Measurements from ENCODE around the gene LMNTD2. TPM values are rescaled to one million over a fixed set of nuclear protein-coding genes. Genes with fewer than 3 reads are reported as not detected.

Gene LMNTD2
- total and polyA plus RNA-seq, 4 experiments from 2014 or later = 0.94 to 8.1 (median 4.2) TPM

DNA sequence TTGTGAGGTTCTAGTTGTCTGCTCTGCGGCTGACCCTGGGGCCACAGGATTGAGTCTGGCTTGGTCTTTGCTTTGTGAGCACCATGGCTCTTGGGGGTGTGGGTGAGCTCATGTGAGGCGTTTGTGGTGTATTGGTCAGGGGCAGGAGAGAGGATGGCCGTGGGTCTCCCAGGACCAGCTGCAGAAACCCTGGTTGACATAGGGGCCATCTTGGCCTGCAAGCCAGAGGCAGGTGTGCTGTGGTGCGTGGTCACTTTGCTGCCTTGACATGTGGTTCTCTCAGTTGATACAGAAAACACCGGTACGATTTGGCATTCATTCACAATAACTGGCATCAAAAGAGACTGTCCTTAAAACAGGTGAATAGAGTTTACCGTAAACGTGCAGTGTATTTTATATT lies 27.0 kb upstream of the LMNTD2 start:
- POLR2A ChIA-PET (ENCODE audit: partially characterized antibody) = interaction anchor here (0.7 to 2.3 kb wide), 8 partner anchors 10 to 108 kb away, joined by 3 to 18 read pairs (median 5); partner anchors contain the start of genes PHRF1 and TMEM80
- peaks cover 0 to 4% (median 0%) of the 10 kb centered on the region in 8 donors for H3K9me3 Mint-ChIP-seq
- H3K36me3 Mint-ChIP-seq = peaks cover 24 to 55% of the 10 kb centered on the region in 2 donors

DNA sequence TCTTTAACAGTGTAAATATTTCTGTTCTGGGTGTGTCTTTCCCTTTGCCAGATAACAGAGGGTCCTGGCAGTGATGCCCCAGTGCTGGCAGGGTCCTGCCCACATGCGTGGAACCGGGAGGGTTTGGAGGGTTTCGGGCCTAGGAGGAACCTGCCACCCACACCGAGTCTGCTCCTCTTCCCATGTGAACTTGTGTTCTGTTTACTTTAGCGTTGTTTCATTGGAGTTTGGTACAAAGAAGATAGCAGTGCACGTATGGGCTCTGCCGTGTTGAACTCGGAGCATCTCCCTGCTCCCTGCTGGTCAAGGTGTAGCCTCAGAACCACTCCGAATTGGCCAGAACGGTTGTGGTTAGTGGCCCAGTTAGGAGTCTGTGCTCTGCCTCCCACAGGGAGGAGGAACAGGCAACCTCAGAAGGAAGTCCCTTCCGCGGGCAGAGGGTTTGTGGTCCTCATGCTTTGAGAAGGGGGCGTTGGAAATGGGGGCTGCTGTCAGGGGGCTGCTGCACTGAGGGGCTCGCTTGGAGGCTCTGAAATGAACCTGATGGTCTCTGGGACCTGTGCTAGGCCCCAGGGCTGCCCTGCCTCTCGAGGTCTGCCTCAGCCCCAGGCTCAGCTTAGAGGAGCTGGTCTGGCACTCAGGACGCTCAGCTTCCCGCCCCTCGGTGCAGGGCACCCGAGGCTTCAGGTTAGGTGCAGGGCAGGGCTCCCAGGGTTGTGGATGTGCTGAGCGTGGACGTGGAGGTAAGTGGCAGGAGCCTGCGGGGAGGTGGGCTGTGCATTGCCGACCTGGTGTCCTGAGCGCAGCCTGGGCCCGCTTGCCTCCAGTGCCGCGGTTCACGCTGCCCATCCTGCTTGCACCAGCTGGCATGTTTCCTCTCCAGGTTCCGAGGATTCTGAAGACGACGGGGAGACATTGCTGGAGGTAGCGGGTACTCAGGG lies 26.1 kb upstream of the LMNTD2 start:
- no peak overlapping the region for H3K4me3 ChIP-seq (ENCODE audit: low read length in 2 of 2)
- peaks cover 53% of the 10 kb centered on the region for H3K36me3 ChIP-seq (ENCODE audit: insufficient read depth, low read length)
- H3K27ac ChIP-seq (ENCODE audit: low read depth, low read length) = peak overlapping the region; percentile 41
- H3K27me3 ChIP-seq (ENCODE audit: insufficient read depth, low read length) = no peaks in the 10 kb centered on the region
- H3K4me1 ChIP-seq (ENCODE audit: insufficient read depth, low read length) = peaks cover 21% of the 10 kb centered on the region
- peaks cover 23 to 53% of the 10 kb centered on the region in 2 donors for H3K36me3 Mint-ChIP-seq
- DNase-seq = peak in 1 of 5 donors; percentile 2
- peaks cover 12 to 29% (median 17%) of the 10 kb centered on the region in 4 donors for H3K4me1 Mint-ChIP-seq
- peaks cover 0 to 4% (median 0%) of the 10 kb centered on the region in 8 donors for H3K9me3 Mint-ChIP-seq
- intact Hi-C loops (cut with micrococcal nuclease) = no loop called here
- ChIA-PET CTCF (ENCODE audit: partially characterized antibody) (no interaction called here), POLR2A (ENCODE audit: partially characterized antibody) (interaction anchor here (0.7 to 2.2 kb wide), 7 partner anchors 11 to 109 kb away, joined by 3 to 18 read pairs (median 5); partner anchors contain the start of genes PHRF1 and TMEM80)
- no peaks in the 10 kb centered on the region for H3K27me3 Mint-ChIP-seq
- H3K27ac Mint-ChIP-seq = peak overlapping the region in 6 of 7 donors; percentile 42 to 98 (median 60)
- H3K9me3 ChIP-seq (ENCODE audit: control insufficient read depth in 1 of 2, low read length in 2 of 2) = no peaks in the 10 kb centered on the region
- peak overlapping the region in 1 of 8 donors; percentile 12 for H3K4me3 Mint-ChIP-seq

More for the DNA sequence above, 27.0 kb upstream of the LMNTD2 start:
- H3K4me3 Mint-ChIP-seq = peak overlapping the region in 4 of 8 donors; percentile 44 to 76 (median 70)
- Histone ChIP-seq H3K4me1 (ENCODE audit: insufficient read depth, low read length) (peaks cover 21% of the 10 kb centered on the region), H3K27me3 (ENCODE audit: insufficient read depth, low read length) (no peaks in the 10 kb centered on the region), H3K27ac (ENCODE audit: low read depth, low read length) (peak overlapping the region; percentile 41), H3K4me3 (ENCODE audit: low read length in 2 of 2) (no peak overlapping the region), H3K9me3 (ENCODE audit: control insufficient read depth in 1 of 2, low read length in 2 of 2) (no peaks in the 10 kb centered on the region), H3K36me3 (ENCODE audit: insufficient read depth, low read length) (peaks cover 53% of the 10 kb centered on the region)
- no peaks in the 10 kb centered on the region for H3K27me3 Mint-ChIP-seq
- CTCF ChIA-PET (ENCODE audit: partially characterized antibody) = interaction anchor here (1.6 kb wide), 1 partner anchor 12 kb away, joined by 4 read pairs; the partner anchor contains the start of gene PHRF1
- H3K4me1 Mint-ChIP-seq = peaks cover 12 to 25% (median 16%) of the 10 kb centered on the region in 4 donors
- no peak for DNase-seq
- intact Hi-C loops (cut with micrococcal nuclease) = no loop called here
- peak overlapping the region; percentile 91 to 99 (median 98) for H3K27ac Mint-ChIP-seq

DNA sequence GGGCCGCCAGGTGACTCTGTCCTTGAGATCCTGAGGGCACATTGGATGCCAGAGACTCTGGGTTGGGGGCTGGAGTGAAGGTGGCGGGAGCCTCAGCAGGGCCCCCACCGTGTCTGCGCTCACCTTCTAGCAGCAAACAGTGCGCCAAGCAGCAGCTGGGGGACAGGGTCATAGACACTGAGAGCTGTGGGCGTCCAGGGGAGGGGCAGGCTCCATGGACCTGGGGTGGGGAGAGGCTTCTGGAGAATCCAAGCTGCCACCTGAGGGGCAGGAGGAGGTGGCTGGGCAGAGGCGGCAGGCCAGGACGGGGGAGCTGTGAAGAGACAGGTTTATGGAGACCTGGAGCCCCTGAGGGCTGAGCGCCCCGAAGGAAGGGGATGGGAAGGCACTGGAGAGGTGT lies 23.7 kb upstream of the LMNTD2 start:
- H3K4me3 ChIP-seq (ENCODE audit: low read length in 2 of 2) = no peak overlapping the region
- CTCF ChIA-PET (ENCODE audit: partially characterized antibody) = no interaction called here
- DNase-seq = peak in 1 of 5 donors; percentile 34
- H3K27ac Mint-ChIP-seq = peak overlapping the region in 1 of 7 donors; percentile 12
- peaks cover 33% of the 10 kb centered on the region for H3K4me1 ChIP-seq (ENCODE audit: insufficient read depth, low read length)
- peaks cover 0 to 2% (median 0%) of the 10 kb centered on the region in 8 donors for H3K9me3 Mint-ChIP-seq
- peaks cover 26 to 50% (median 27%) of the 10 kb centered on the region in 4 donors for H3K4me1 Mint-ChIP-seq
- peaks cover 35% of the 10 kb centered on the region for H3K36me3 ChIP-seq (ENCODE audit: insufficient read depth, low read length)
- no peak overlapping the region for H3K4me3 Mint-ChIP-seq
- POLR2A ChIA-PET (ENCODE audit: partially characterized antibody) = interaction anchor here (0.5 to 1.5 kb wide), 2 partner anchors 9 to 72 kb away, joined by 3 to 7 read pairs; partner anchors contain the start of gene PHRF1
- no peak overlapping the region for H3K27ac ChIP-seq (ENCODE audit: low read depth, low read length)
- intact Hi-C loops (cut with micrococcal nuclease) = no loop called here
- H3K27me3 ChIP-seq (ENCODE audit: insufficient read depth, low read length) = no peaks in the 10 kb centered on the region
- H3K9me3 ChIP-seq (ENCODE audit: control insufficient read depth in 1 of 2, low read length in 2 of 2) = no peaks in the 10 kb centered on the region
- H3K36me3 Mint-ChIP-seq = peaks cover 17 to 39% of the 10 kb centered on the region in 2 donors
- H3K27me3 Mint-ChIP-seq = no peaks in the 10 kb centered on the region

DNA sequence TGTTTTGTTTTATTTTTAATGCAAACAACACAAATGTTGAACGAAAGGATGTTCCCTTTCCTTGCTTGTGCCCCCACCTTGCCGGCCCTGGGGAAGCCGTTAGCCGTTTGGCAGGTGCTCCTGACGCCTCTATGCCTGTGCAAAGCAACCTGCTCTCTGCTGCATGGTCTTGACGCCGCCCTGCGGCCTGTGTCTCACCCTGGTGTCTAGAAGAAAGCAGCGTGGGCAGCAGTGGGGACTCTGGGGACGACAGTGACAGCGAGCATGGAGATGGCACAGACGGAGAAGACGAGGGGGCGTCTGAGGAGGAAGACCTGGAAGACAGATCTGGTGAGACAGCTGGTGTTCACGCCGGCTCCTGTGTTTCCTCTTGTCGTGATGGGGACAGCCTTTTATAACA lies 21.2 kb upstream of the LMNTD2 start:
- no peak overlapping the region for H3K27ac Mint-ChIP-seq
- H3K4me3 Mint-ChIP-seq = peak overlapping the region in 1 of 8 donors; percentile 24
- H3K4me1 ChIP-seq (ENCODE audit: insufficient read depth, low read length) = peaks cover 41% of the 10 kb centered on the region
- peaks cover 29 to 56% (median 35%) of the 10 kb centered on the region in 4 donors for H3K4me1 Mint-ChIP-seq
- no peak overlapping the region for H3K27ac ChIP-seq (ENCODE audit: low read depth, low read length)
- peaks cover 0 to 2% (median 0%) of the 10 kb centered on the region in 8 donors for H3K9me3 Mint-ChIP-seq
- no peaks in the 10 kb centered on the region for H3K27me3 Mint-ChIP-seq
- ChIA-PET CTCF (ENCODE audit: partially characterized antibody) (interaction anchor here (0.5 kb wide), 1 partner anchor 167 kb away, joined by 3 read pairs; no protein-coding TSS in a partner anchor), POLR2A (ENCODE audit: partially characterized antibody) (no interaction called here)
- H3K36me3 Mint-ChIP-seq = peaks cover 7 to 23% of the 10 kb centered on the region in 2 donors
- DNase-seq = peak in 1 of 5 donors; percentile 1
- H3K36me3 ChIP-seq (ENCODE audit: insufficient read depth, low read length) = peaks cover 25% of the 10 kb centered on the region
- H3K4me3 ChIP-seq (ENCODE audit: low read length in 2 of 2) = no peak overlapping the region
- no peaks in the 10 kb centered on the region for H3K9me3 ChIP-seq (ENCODE audit: control insufficient read depth in 1 of 2, low read length in 2 of 2)
- no peaks in the 10 kb centered on the region for H3K27me3 ChIP-seq (ENCODE audit: insufficient read depth, low read length)
- intact Hi-C loops (cut with micrococcal nuclease) = no loop called here

DNA sequence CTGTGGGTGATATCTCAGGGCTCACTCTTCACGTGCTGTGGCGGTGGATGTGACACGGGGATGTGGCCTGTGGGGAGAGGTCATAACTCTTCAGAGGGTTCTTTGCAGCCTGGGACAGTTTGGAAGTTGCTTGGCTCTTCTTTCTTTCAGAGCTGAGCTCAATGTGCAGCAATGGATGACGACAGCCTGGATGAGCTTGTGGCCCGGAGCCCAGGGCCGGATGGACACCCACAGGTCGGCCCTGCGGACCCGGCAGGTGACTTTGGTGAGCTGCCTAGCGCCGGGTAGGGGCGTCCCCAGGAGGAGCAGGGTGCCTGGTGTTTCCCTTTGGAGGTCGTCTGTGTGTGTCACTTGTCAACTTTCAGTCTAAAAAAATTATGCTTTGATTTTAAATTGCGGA lies 20.8 kb upstream of the LMNTD2 start:
- no peak overlapping the region for H3K4me3 ChIP-seq (ENCODE audit: low read length in 2 of 2)
- Mint-ChIP-seq H3K27me3 (no peaks in the 10 kb centered on the region), H3K27ac (peak overlapping the region in 2 of 7 donors; percentile 29 to 30), H3K4me1 (peaks cover 28 to 52% (median 34%) of the 10 kb centered on the region in 4 donors), H3K36me3 (peaks cover 7 to 20% of the 10 kb centered on the region in 2 donors), H3K4me3 (peak overlapping the region in 3 of 8 donors; percentile 2 to 18 (median 9)), H3K9me3 (peaks cover 0 to under 1% (median 0%) of the 10 kb centered on the region in 8 donors)
- no peak for DNase-seq
- no peak overlapping the region for H3K27ac ChIP-seq (ENCODE audit: low read depth, low read length)
- peaks cover 37% of the 10 kb centered on the region for H3K4me1 ChIP-seq (ENCODE audit: insufficient read depth, low read length)
- intact Hi-C loops (cut with micrococcal nuclease) = no loop called here
- H3K36me3 ChIP-seq (ENCODE audit: insufficient read depth, low read length) = peaks cover 21% of the 10 kb centered on the region
- CTCF ChIA-PET (ENCODE audit: partially characterized antibody) = interaction anchor here (0.5 kb wide), 1 partner anchor 168 kb away, joined by 3 read pairs; no protein-coding TSS in a partner anchor
- POLR2A ChIA-PET (ENCODE audit: partially characterized antibody) = no interaction called here
- H3K9me3 ChIP-seq (ENCODE audit: control insufficient read depth in 1 of 2, low read length in 2 of 2) = no peaks in the 10 kb centered on the region
- no peaks in the 10 kb centered on the region for H3K27me3 ChIP-seq (ENCODE audit: insufficient read depth, low read length)

DNA sequence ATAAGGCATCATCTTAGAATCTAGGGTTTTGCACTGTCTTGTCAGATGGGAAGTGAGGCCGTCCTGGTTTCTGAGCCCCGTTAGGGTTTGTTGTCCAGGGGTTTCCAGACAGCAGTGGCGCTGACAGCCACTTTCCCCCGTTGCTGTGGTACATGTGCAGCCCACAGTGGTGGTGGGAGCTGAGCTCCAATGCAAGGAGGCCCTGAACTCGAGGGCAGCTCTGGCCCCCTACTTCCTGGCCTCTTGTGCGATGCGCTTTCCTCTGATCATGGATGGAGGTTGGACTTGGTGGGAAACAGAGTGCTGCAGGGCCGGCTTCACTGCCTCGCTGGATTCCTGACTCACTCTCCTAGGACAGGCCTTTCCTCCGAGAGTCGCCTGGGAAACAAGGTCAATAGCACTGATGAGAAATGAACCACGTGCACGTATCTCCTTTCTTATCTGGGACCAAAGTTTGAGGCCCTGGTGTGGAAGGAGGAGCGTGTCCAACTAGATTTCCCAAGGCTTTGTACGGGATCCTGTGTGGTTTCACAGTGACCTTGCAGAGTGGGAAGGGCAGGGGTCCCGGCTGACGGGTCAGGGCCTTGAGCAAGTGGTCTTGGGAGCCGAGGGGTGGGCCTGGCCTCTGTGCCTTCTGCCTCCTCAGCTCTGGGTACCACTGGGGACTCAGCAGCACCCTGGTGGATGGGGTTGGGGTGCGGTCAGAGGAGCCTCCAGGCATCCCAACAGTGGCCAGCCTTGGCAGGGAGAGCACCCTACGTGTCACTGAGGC lies 19.5 kb upstream of the LMNTD2 start:
- H3K36me3 Mint-ChIP-seq = peaks cover 7 to 18% of the 10 kb centered on the region in 2 donors
- peaks cover 19% of the 10 kb centered on the region for H3K36me3 ChIP-seq (ENCODE audit: insufficient read depth, low read length)
- H3K4me1 ChIP-seq (ENCODE audit: insufficient read depth, low read length) = peaks cover 40% of the 10 kb centered on the region
- H3K9me3 Mint-ChIP-seq = no peaks in the 10 kb centered on the region
- no peaks in the 10 kb centered on the region for H3K9me3 ChIP-seq (ENCODE audit: control insufficient read depth in 1 of 2, low read length in 2 of 2)
- ChIA-PET POLR2A (ENCODE audit: partially characterized antibody) (interaction anchor here (1.6 kb wide), 1 partner anchor 19 kb away, joined by 3 read pairs; no protein-coding TSS in a partner anchor), CTCF (ENCODE audit: partially characterized antibody) (no interaction called here)
- peak overlapping the region in 5 of 8 donors; percentile 36 to 64 (median 53) for H3K4me3 Mint-ChIP-seq
- peaks cover 26 to 51% (median 37%) of the 10 kb centered on the region in 4 donors for H3K4me1 Mint-ChIP-seq
- peak overlapping the region in 1 of 7 donors; percentile 43 for H3K27ac Mint-ChIP-seq
- DNase-seq = peak in 1 of 5 donors; percentile 24
- intact Hi-C loops (cut with micrococcal nuclease) = no loop called here
- no peak overlapping the region for H3K27ac ChIP-seq (ENCODE audit: low read depth, low read length)
- H3K27me3 Mint-ChIP-seq = peaks cover 0 to 4% of the 10 kb centered on the region in 2 donors
- H3K27me3 ChIP-seq (ENCODE audit: insufficient read depth, low read length) = no peaks in the 10 kb centered on the region
- H3K4me3 ChIP-seq (ENCODE audit: low read length in 2 of 2) = no peak overlapping the region
